Breast epithelium (tissue), 4 donors: ENCODE results near the gene TRMT61A. TPM values are rescaled to one million over a fixed set of nuclear protein-coding genes. Genes with fewer than 3 reads are reported as not detected.
A peak's percentile ranks its signal among the peaks of the same experiment; 100 is the strongest.

Source experiments
- DNase-seq, 2 donors: peaks; one replicate each; pipeline ENCODE4 v3.0.0-alpha.2; 2019; ENCODE audit warnings: low spot score in 2 of 2
- H3K27ac ChIP-seq, 2 donors: fragments of 200-600 bp; sonication (generic) in 1 of 2; one replicate each; pipeline ENCODE4 v1.5.1; 2016 to 2019; ENCODE audit warnings: mild to moderate bottlenecking in 1 of 2
- H3K27me3 ChIP-seq, 2 donors: fragments of 200-600 bp; sonication (generic) in 1 of 2; one replicate each; pipeline versions ENCODE4 v1.5.1 to v1.6.0; 2017 to 2019; ENCODE audit warnings: control low read depth in 1 of 2, mild to moderate bottlenecking in 1 of 2
- H3K36me3 ChIP-seq: fragments of 200-600 bp; one replicate; pipeline ENCODE4 v1.5.1; 2019
- H3K4me1 ChIP-seq, 2 donors: fragments of 200-600 bp; sonication (generic); one replicate each; pipeline ENCODE4 v1.5.1; 2016 to 2019; ENCODE audit warnings: control low read depth in 1 of 2
- H3K4me3 ChIP-seq, 3 donors: fragments of 200-600 bp; sonication (generic); 1 replicate in 2 of 3; 2 replicates in 1 of 3; pipeline ENCODE4 v1.5.1; 2016 to 2019; ENCODE audit warnings: mild to moderate bottlenecking in 3 of 3, moderate library complexity in 2 of 3
- H3K9me3 ChIP-seq, 2 donors: fragments of 200-600 bp; sonication (generic) in 1 of 2; one replicate each; pipeline ENCODE4 v1.5.1; 2016 to 2019; ENCODE audit warnings: control low read depth in 1 of 2
- CTCF ChIP-seq, 3 donors: fragments of 450-650 bp; IDR thresholded peaks; one replicate each; pipeline ENCODE4 v1.5.1; 2016 to 2017; ENCODE audit warnings: antibody characterized with exemption in 3 of 3, mild to moderate bottlenecking in 3 of 3, moderate library complexity in 3 of 3
- POLR2A ChIP-seq: fragments of 450-650 bp; IDR thresholded peaks from one replicate; pipeline ENCODE4 v1.6.1; 2016; ENCODE audit warnings: antibody characterized with exemption, mild to moderate bottlenecking, moderate library complexity
- POLR2AphosphoS5 ChIP-seq, 3 donors: sonication (generic); formaldehyde crosslinking; IDR thresholded peaks; one replicate each; pipeline ENCODE4 v1.6.1; 2017; ENCODE audit warnings: antibody characterized with exemption in 3 of 3
- intact Hi-C: fragments of 100-400 bp; cut with DNase I; formaldehyde crosslinking; loops from one replicate; pipeline ENCODE4 v1.15.1; 2023; ENCODE audit warnings: low total_unique reads
- total RNA-seq, 3 donors: library from RNA; depleted of rRNA; stranded (reverse); fragments of >200 nt; gene quantifications; one replicate each; pipeline ENCODE4 v1.1.0, GENCODE V29; 2016

TRMT61A gene
- total RNA-seq, 3 donors from 2014 or later: 10.7 to 17.7 (median 11.3) TPM

GRCh38 chr14:103576371-103577024 is 47.5 kb downstream of the TRMT61A start:
- peaks cover 0 to 5% of the 10 kb centered on the region in 2 donors for H3K4me1 ChIP-seq
- peak overlapping the region; percentile 89 to 90 for H3K27ac ChIP-seq
- no peak for TF ChIP-seq CTCF (IDR thresholded peaks at IDR 0.05)
- TF ChIP-seq POLR2AphosphoS5 (IDR thresholded peaks at IDR 0.05): peak; percentile 59 to 76 (median 70)
- no peaks in the 10 kb centered on the region for H3K36me3 ChIP-seq
- intact Hi-C loops: no loop called here
- peak overlapping the region in 2 of 3 donors; percentile 24 to 40 for H3K4me3 ChIP-seq
- H3K9me3 ChIP-seq: no peaks in the 10 kb centered on the region
- no peaks in the 10 kb centered on the region for H3K27me3 ChIP-seq
- DNase-seq: peak; percentile 76 to 91

GRCh38 chr14:103578401-103579075 is 49.5 kb downstream of the TRMT61A start:
- Histone ChIP-seq H3K4me1 (peaks cover 0 to 5% of the 10 kb centered on the region in 2 donors), H3K27ac (no peak overlapping the region), H3K27me3 (no peaks in the 10 kb centered on the region), H3K4me3 (no peak overlapping the region), H3K36me3 (no peaks in the 10 kb centered on the region), H3K9me3 (no peaks in the 10 kb centered on the region)
- no peak for TF ChIP-seq POLR2AphosphoS5 (IDR thresholded peaks at IDR 0.05)
- TF ChIP-seq POLR2A: no peak
- TF ChIP-seq CTCF (IDR thresholded peaks at IDR 0.05): no peak
- intact Hi-C loops: no loop called here
- no peak for DNase-seq

DNA sequence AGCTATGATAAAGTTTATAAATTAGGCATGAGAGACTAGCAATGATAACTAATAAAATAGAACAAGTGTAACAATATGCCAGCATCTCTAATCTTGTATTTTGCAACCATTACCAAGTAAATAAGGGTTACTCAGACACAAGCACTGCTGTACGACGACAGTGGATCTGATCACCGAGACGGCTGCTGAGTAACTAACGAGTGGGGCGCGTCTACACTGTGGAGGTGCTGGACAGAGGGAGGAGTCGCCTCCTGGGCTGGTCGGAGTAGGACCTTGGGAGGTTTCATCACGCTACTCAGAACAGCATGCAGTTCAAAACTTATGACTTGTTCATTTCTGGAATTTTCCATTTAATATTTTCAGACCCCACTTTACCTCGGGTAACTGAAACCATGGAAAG is 52.2 kb downstream of the TRMT61A start:
- no peaks in the 10 kb centered on the region for H3K9me3 ChIP-seq
- peak overlapping the region; percentile 74 to 88 for H3K27ac ChIP-seq
- H3K36me3 ChIP-seq: no peaks in the 10 kb centered on the region
- no peaks in the 10 kb centered on the region for H3K27me3 ChIP-seq
- intact Hi-C loops: no loop called here
- no peak for DNase-seq
- peaks cover 0 to 2% of the 10 kb centered on the region in 2 donors for H3K4me1 ChIP-seq
- no peak overlapping the region for H3K4me3 ChIP-seq
- TF ChIP-seq POLR2A (no peak), CTCF (IDR thresholded peaks at IDR 0.05) (no peak), POLR2AphosphoS5 (IDR thresholded peaks at IDR 0.05) (no peak)

GRCh38 chr14:103581954-103582703 is 53.1 kb downstream of the TRMT61A start:
- no peaks in the 10 kb centered on the region for H3K4me1 ChIP-seq
- peak overlapping the region in 2 of 3 donors; percentile 18 to 19 for H3K4me3 ChIP-seq
- peak overlapping the region; percentile 74 to 88 for H3K27ac ChIP-seq
- intact Hi-C loops: no loop called here
- no peaks in the 10 kb centered on the region for H3K36me3 ChIP-seq
- no peak for TF ChIP-seq CTCF (IDR thresholded peaks at IDR 0.05)
- TF ChIP-seq POLR2AphosphoS5 (IDR thresholded peaks at IDR 0.05): peak in 1 of 3 donors; percentile 10
- no peak for TF ChIP-seq POLR2A
- H3K9me3 ChIP-seq: no peaks in the 10 kb centered on the region
- DNase-seq: peak in 1 of 2 donors; percentile 81
- H3K27me3 ChIP-seq: no peaks in the 10 kb centered on the region
